HEK293 (cell line): ENCODE data around the gene RANBP10.

ENCODE experiments used
- CTCF ChIA-PET: fragments of 350-600 bp; formaldehyde crosslinking; extraction: SDS; loops from one replicate; lab custom pipeline; 2021; ENCODE audit warnings: antibody characterized with exemption; lab: Yijun Ruan, JAX
- POLR2A ChIA-PET: fragments of 300-600 bp; formaldehyde crosslinking; extraction: SDS; loops from one replicate; lab custom pipeline; 2020; ENCODE audit warnings: antibody characterized with exemption, inconsistent platforms; lab: Yijun Ruan, JAX
- H3K27ac ChIP-seq: fragments of 200-500 bp; sonication (Bioruptor generic); 2 replicates; pipeline ENCODE4 v1.5.1; 2014; ENCODE audit warnings: low read depth, low read length, control low read depth, inconsistent platforms; ENCODE audit errors: extremely low read depth
- H3K36me3 ChIP-seq, 2 experiments: fragments of 200-500 bp in 1 of 2; sonication (Bioruptor generic) in 1 of 2; 1 replicate in 1 of 2; 2 replicates in 1 of 2; pipeline ENCODE4 v1.5.1; 2014 to 2017; ENCODE audit warnings: inconsistent platforms in 2 of 2, low read length in 2 of 2; ENCODE audit not compliant: control insufficient read depth in 2 of 2, insufficient read depth in 1 of 2
- H3K4me1 ChIP-seq: fragments of 200-500 bp; sonication (Bioruptor generic); 2 replicates; pipeline ENCODE4 v1.5.1; 2014; ENCODE audit warnings: mild to moderate bottlenecking, low read length, inconsistent platforms; ENCODE audit not compliant: control insufficient read depth, insufficient read depth
- H3K4me3 ChIP-seq: 2 replicates; pipeline ENCODE4 v1.5.1; 2011; ENCODE audit warnings: low read depth, mild to moderate bottlenecking, control low read depth, low read length, moderate library complexity
- H3K9me3 ChIP-seq: fragments of 200-500 bp; sonication (Bioruptor generic); 2 replicates; pipeline ENCODE4 v1.5.1; 2014; ENCODE audit warnings: low read depth, low read length, inconsistent platforms; ENCODE audit not compliant: control insufficient read depth, insufficient read depth
- KLF10 ChIP-seq: fragments of 450-650 bp; IDR thresholded peaks from 2 replicates; pipeline ENCODE4 v1.5.1; 2018; ENCODE audit warnings: missing biosample characterization, mild to moderate bottlenecking, missing genetic modification characterization
- MYNN ChIP-seq: fragments of 450-650 bp; formaldehyde crosslinking; IDR thresholded peaks from 2 replicates; pipeline ENCODE4 v1.5.1; 2016; ENCODE audit warnings: missing biosample characterization, missing genetic modification characterization, borderline replicate concordance
- PRDM1 ChIP-seq: fragments of 450-650 bp; formaldehyde crosslinking; IDR thresholded peaks from 2 replicates; pipeline ENCODE4; 2016; ENCODE audit warnings: missing biosample characterization, missing genetic modification characterization
- SCRT1 ChIP-seq: fragments of 450-650 bp; formaldehyde crosslinking; IDR thresholded peaks from 2 replicates; pipeline ENCODE4 v1.5.1; 2016; ENCODE audit warnings: missing biosample characterization, missing genetic modification characterization, borderline replicate concordance
- SP2 ChIP-seq: fragments of 450-650 bp; formaldehyde crosslinking; IDR thresholded peaks from 2 replicates; pipeline ENCODE4 v1.5.1; 2016; ENCODE audit warnings: missing biosample characterization, missing genetic modification characterization
- ZFHX2 ChIP-seq: fragments of 450-650 bp; formaldehyde crosslinking; conservative IDR thresholded peaks from 2 replicates; pipeline ENCODE4 v1.5.1; 2016; ENCODE audit warnings: missing biosample characterization, missing genetic modification characterization
- ZIC2 ChIP-seq: fragments of 450-650 bp; formaldehyde crosslinking; IDR thresholded peaks from 2 replicates; pipeline ENCODE4 v1.5.1; 2016; ENCODE audit warnings: missing biosample characterization, missing genetic modification characterization
- ZNF132 ChIP-seq: fragments of 450-650 bp; formaldehyde crosslinking; IDR thresholded peaks from 2 replicates; pipeline ENCODE4 v1.5.1; 2017; ENCODE audit warnings: missing biosample characterization, missing genetic modification characterization, borderline replicate concordance
- ZNF138 ChIP-seq: fragments of 450-650 bp; formaldehyde crosslinking; IDR thresholded peaks from 2 replicates; pipeline ENCODE4 v1.5.1; 2016; ENCODE audit warnings: missing biosample characterization, missing genetic modification characterization, borderline replicate concordance
- ZNF146 ChIP-seq: fragments of 450-650 bp; formaldehyde crosslinking; IDR thresholded peaks from 2 replicates; pipeline ENCODE4 v1.5.1; 2016; ENCODE audit warnings: missing biosample characterization, missing genetic modification characterization
- ZNF157 ChIP-seq: fragments of 450-650 bp; formaldehyde crosslinking; IDR thresholded peaks from 2 replicates; pipeline ENCODE4 v1.5.1; 2016; ENCODE audit warnings: missing biosample characterization, missing genetic modification characterization
- ZNF350 ChIP-seq: fragments of 450-650 bp; formaldehyde crosslinking; IDR thresholded peaks from 2 replicates; pipeline ENCODE4 v1.5.0; 2017; ENCODE audit warnings: missing biosample characterization, mild to moderate bottlenecking, missing genetic modification characterization
- ZNF354C ChIP-seq: fragments of 450-650 bp; formaldehyde crosslinking; IDR thresholded peaks from 2 replicates; pipeline ENCODE4 v1.5.1; 2016; ENCODE audit warnings: missing biosample characterization, missing genetic modification characterization, low read depth, borderline replicate concordance
- ZNF48 ChIP-seq: fragments of 450-650 bp; formaldehyde crosslinking; IDR thresholded peaks from 2 replicates; pipeline ENCODE4 v1.5.1; 2016; ENCODE audit warnings: missing biosample characterization, missing genetic modification characterization
- ZNF521 ChIP-seq: fragments of 450-650 bp; formaldehyde crosslinking; IDR thresholded peaks from 2 replicates; pipeline ENCODE4 v1.5.1; 2017; ENCODE audit warnings: missing biosample characterization, mild to moderate bottlenecking, missing genetic modification characterization
- ZNF529 ChIP-seq: fragments of 450-650 bp; formaldehyde crosslinking; IDR thresholded peaks from 2 replicates; pipeline ENCODE4 v1.5.1; 2017; ENCODE audit warnings: missing genetic modification characterization, missing biosample characterization; ENCODE audit not compliant: insufficient replicate concordance
- ZNF571 ChIP-seq: fragments of 450-650 bp; formaldehyde crosslinking; IDR thresholded peaks from 2 replicates; pipeline ENCODE4 v1.5.0; 2017; ENCODE audit warnings: missing biosample characterization, missing genetic modification characterization
- ZNF76 ChIP-seq: fragments of 450-650 bp; formaldehyde crosslinking; IDR thresholded peaks from 2 replicates; pipeline ENCODE4; 2016; ENCODE audit warnings: low read depth, missing biosample characterization, missing genetic modification characterization, borderline replicate concordance
- ZNF791 ChIP-seq: fragments of 450-650 bp; formaldehyde crosslinking; IDR thresholded peaks from 2 replicates; pipeline ENCODE4 v1.5.1; 2016; ENCODE audit warnings: missing biosample characterization, missing genetic modification characterization
- ZSCAN30 ChIP-seq: fragments of 450-650 bp; IDR thresholded peaks from 2 replicates; pipeline ENCODE4 v1.5.1; 2018; ENCODE audit warnings: missing biosample characterization, mild to moderate bottlenecking, missing genetic modification characterization, moderate library complexity
- TF ChIP-seq, protein P1 (sequence below): fragments of 450-650 bp; formaldehyde crosslinking; IDR thresholded peaks from 2 replicates; pipeline ENCODE4 v1.5.1; 2017; ENCODE audit warnings: missing biosample characterization, missing genetic modification characterization
- TF ChIP-seq, protein P2 (sequence below): fragments of 450-650 bp; formaldehyde crosslinking; IDR thresholded peaks from 2 replicates; pipeline ENCODE4 v1.5.1; 2016; ENCODE audit warnings: missing biosample characterization, missing genetic modification characterization
- TF ChIP-seq, protein P3 (sequence below): fragments of 450-650 bp; formaldehyde crosslinking; IDR thresholded peaks from 2 replicates; pipeline ENCODE4 v1.5.1; 2016; ENCODE audit warnings: missing biosample characterization, missing genetic modification characterization, borderline replicate concordance

The RANBP10 gene

DNA sequence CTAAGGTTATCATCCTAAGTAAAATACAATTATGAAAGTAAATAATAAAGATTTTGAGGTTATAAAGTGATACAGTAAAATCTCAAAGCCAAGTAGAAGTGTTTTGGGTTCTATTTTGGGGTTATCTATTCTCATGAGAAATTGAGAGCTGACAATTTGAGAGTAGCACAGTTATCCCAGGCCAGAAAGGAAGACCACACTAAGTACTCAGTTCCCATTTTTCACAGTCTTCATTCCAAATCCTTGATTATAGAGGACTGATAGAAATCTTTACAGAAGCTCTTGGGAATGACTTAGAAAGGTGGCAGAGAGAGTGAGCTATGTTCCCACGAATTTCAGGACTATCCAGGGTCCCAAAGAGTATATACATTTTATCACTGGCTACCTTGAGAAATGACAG is 91.8 kb downstream of the RANBP10 start:
- Histone ChIP-seq H3K27ac (no peak overlapping the region), H3K4me3 (no peak overlapping the region), H3K36me3 (peaks cover 0 to 17% of the 10 kb centered on the region in 2 experiments; a peak in 2 of 3 replicates), H3K4me1 (no peaks in the 10 kb centered on the region)
- POLR2A ChIA-PET = no interaction called here
- CTCF ChIA-PET = interaction anchor here (0.6 to 3.4 kb wide), 4 partner anchors 23 to 193 kb away, joined by 3 to 12 read pairs (median 4); no protein-coding TSS in a partner anchor
- TF ChIP-seq ZNF157 (tag by site-specific recombination) (no peak), ZNF350 (no peak), MYNN (tag by site-specific recombination) (no peak), ZFHX2 (tag by site-specific recombination) (no peak), PRDM1 (no peak), ZNF529 (no peak), SP2 (tag by site-specific recombination) (no peak)
- TF ChIP-seq, protein P1, sequence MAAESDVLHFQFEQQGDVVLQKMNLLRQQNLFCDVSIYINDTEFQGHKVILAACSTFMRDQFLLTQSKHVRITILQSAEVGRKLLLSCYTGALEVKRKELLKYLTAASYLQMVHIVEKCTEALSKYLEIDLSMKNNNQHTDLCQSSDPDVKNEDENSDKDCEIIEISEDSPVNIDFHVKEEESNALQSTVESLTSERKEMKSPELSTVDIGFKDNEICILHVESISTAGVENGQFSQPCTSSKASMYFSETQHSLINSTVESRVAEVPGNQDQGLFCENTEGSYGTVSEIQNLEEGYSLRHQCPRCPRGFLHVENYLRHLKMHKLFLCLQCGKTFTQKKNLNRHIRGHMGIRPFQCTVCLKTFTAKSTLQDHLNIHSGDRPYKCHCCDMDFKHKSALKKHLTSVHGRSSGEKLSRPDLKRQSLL (tag by site-specific recombination) = no peak
- TF ChIP-seq, all 188 proteins: peak for 0
- no peaks in the 10 kb centered on the region for H3K9me3 ChIP-seq

DNA sequence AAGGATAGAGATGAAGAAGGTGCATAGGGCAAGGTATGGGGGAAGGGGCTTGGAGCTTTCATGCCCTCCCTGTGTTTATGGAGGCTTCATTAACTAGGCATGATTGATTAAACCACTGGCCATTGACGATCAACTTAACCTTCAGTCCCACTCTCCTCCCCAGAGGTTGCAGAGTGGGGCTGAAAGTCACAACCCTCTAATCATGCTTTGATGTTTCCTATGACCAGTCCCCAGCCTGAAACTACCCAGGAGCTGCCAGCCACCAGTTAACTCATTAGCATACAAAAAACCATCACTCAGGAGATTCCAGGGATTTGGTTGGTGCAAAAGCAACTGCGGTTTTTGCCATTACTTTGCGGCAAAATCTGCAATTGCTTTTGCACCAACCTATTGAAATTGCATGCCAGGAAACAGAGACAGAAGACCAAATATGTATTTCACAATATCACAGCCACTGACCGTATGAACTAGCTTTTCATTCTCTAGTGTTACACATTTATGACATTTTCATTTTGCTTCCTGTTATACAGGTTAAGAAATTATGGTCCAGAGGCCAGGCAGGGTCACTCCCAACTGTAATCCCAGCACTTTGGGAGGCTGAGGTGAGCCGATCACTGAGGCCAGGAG is 92.6 kb downstream of the RANBP10 start:
- H3K4me3 ChIP-seq = no peak overlapping the region
- no peak overlapping the region for H3K27ac ChIP-seq
- H3K36me3 ChIP-seq = peaks cover 0 to 17% of the 10 kb centered on the region in 2 experiments; a peak in 2 of 3 replicates
- H3K4me1 ChIP-seq = no peaks in the 10 kb centered on the region
- ChIA-PET POLR2A (no interaction called here), CTCF (interaction anchor here (0.6 to 3.4 kb wide), 3 partner anchors 39 to 193 kb away, joined by 3 to 12 read pairs (median 4); no protein-coding TSS in a partner anchor)
- TF ChIP-seq ZNF76 (no peak), ZIC2 (no peak), ZNF521 (tag by site-specific recombination) (no peak), ZNF354C (tag by site-specific recombination) (no peak)
- no peaks in the 10 kb centered on the region for H3K9me3 ChIP-seq

DNA sequence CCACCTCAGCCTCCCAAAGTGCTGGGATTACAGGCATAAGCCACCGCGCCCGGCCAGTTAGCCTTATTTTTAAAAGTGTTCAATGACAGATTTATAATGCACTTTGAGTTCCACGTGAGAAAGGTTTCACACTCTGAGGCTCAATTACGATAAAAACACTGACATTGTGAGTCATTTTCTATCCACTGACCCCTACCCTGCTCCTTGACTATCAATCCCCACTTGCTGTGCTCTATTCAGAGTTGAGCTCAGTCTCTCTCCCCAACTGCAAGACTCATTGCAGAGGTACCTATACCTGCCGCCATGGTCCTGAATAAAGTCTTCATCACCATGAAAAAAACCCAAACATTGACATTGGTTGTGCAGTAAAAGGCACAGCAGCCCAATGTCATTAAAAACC is 95.8 kb downstream of the RANBP10 start:
- CTCF ChIA-PET = interaction anchor here (1.2 kb wide), 1 partner anchor 8 kb away, joined by 5 read pairs; no protein-coding TSS in a partner anchor
- Histone ChIP-seq H3K36me3 (peaks cover 0 to 9% of the 10 kb centered on the region in 2 experiments; a peak in 2 of 3 replicates), H3K4me3 (no peak overlapping the region), H3K4me1 (no peaks in the 10 kb centered on the region), H3K27ac (no peak overlapping the region), H3K9me3 (no peaks in the 10 kb centered on the region)
- POLR2A ChIA-PET = no interaction called here
- TF ChIP-seq, protein P2, sequence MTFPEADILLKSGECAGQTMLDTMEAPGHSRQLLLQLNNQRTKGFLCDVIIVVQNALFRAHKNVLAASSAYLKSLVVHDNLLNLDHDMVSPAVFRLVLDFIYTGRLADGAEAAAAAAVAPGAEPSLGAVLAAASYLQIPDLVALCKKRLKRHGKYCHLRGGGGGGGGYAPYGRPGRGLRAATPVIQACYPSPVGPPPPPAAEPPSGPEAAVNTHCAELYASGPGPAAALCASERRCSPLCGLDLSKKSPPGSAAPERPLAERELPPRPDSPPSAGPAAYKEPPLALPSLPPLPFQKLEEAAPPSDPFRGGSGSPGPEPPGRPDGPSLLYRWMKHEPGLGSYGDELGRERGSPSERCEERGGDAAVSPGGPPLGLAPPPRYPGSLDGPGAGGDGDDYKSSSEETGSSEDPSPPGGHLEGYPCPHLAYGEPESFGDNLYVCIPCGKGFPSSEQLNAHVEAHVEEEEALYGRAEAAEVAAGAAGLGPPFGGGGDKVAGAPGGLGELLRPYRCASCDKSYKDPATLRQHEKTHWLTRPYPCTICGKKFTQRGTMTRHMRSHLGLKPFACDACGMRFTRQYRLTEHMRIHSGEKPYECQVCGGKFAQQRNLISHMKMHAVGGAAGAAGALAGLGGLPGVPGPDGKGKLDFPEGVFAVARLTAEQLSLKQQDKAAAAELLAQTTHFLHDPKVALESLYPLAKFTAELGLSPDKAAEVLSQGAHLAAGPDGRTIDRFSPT (tag by site-specific recombination) = no peak
- TF ChIP-seq ZNF146 (no peak), ZSCAN30 (no peak), ZNF138 (no peak), ZNF354C (tag by site-specific recombination) (no peak), SCRT1 (tag by site-specific recombination) (no peak), ZNF132 (no peak), ZNF571 (tag by site-specific recombination) (no peak), KLF10 (tag by site-specific recombination) (no peak), ZNF48 (tag by site-specific recombination) (no peak), ZNF791 (no peak)
- TF ChIP-seq, protein P3, sequence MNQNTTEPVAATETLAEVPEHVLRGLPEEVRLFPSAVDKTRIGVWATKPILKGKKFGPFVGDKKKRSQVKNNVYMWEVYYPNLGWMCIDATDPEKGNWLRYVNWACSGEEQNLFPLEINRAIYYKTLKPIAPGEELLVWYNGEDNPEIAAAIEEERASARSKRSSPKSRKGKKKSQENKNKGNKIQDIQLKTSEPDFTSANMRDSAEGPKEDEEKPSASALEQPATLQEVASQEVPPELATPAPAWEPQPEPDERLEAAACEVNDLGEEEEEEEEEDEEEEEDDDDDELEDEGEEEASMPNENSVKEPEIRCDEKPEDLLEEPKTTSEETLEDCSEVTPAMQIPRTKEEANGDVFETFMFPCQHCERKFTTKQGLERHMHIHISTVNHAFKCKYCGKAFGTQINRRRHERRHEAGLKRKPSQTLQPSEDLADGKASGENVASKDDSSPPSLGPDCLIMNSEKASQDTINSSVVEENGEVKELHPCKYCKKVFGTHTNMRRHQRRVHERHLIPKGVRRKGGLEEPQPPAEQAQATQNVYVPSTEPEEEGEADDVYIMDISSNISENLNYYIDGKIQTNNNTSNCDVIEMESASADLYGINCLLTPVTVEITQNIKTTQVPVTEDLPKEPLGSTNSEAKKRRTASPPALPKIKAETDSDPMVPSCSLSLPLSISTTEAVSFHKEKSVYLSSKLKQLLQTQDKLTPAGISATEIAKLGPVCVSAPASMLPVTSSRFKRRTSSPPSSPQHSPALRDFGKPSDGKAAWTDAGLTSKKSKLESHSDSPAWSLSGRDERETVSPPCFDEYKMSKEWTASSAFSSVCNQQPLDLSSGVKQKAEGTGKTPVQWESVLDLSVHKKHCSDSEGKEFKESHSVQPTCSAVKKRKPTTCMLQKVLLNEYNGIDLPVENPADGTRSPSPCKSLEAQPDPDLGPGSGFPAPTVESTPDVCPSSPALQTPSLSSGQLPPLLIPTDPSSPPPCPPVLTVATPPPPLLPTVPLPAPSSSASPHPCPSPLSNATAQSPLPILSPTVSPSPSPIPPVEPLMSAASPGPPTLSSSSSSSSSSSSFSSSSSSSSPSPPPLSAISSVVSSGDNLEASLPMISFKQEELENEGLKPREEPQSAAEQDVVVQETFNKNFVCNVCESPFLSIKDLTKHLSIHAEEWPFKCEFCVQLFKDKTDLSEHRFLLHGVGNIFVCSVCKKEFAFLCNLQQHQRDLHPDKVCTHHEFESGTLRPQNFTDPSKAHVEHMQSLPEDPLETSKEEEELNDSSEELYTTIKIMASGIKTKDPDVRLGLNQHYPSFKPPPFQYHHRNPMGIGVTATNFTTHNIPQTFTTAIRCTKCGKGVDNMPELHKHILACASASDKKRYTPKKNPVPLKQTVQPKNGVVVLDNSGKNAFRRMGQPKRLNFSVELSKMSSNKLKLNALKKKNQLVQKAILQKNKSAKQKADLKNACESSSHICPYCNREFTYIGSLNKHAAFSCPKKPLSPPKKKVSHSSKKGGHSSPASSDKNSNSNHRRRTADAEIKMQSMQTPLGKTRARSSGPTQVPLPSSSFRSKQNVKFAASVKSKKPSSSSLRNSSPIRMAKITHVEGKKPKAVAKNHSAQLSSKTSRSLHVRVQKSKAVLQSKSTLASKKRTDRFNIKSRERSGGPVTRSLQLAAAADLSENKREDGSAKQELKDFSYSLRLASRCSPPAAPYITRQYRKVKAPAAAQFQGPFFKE (tag by site-specific recombination) = no peak
